CD4-positive, alpha-beta T cell treated with Interleukin-10 for 1 hour (primary cell): ENCODE results near the gene CAMTA1.
"Not testable (repeated sequence)": the region's sequence is repeated elsewhere in the genome, so short reads cannot be mapped to it uniquely, and the experiment has no call there.

Experiments
- DNase-seq: peaks from one replicate; pipeline ENCODE4 v3.0.0-alpha.2; 2020

CAMTA1 gene

GRCh38 chr1:7404046-7404742 is 618.9 kb downstream of the CAMTA1 start:
- no peak for DNase-seq

DNA sequence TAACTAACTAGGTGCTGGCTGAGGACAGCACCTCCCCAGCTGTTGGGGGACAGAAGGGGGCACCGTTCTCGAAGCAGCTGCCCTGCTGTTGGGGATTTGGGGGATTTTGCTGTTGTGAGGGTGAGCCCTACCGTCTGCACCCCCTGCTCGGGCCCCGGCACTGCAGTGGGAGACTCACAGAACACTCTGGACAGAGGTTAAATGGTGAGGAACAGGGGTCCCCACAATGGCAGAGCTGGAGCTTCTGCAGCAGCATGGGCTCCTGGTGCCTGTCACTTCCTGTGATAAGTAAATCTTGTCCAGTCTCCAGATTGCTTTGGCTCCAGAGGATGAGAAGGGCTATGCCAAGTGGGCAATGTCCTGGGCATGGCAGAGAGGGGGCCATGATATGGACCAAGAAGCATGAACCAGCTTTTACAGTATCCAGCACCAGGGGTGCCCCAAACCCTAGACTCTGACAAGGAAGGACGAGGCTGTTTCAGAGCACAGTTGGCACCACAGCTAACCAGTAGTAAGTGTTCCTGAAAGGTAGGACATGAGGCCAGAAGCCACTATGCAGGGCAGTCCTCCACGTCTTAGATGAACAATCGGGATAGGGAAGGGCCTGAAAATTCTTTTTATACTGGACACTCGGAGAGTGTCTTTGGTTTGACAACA is 620.7 kb downstream of the CAMTA1 start:
- no peak for DNase-seq

- no peak for DNase-seq
These were observed 621.6 kb downstream of the CAMTA1 start for GRCh38 chr1:7406641-7407543.

DNA sequence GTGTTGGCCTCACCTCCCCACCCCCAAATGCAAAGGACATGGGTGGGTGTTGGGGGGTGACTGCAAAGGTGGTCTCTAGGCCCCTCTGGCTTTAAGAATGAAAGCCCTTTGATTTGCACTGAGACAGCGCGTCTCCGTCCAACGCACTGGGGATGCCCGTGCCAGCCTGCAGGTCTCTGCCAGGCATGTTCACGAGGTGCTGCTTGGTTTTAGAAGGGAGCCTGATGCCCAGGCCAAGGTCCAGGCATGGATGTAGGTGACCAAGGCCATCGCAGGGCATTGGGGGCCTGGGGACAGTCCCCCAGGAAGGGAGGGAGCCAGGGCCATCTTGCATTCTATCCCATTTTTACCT is 622.3 kb downstream of the CAMTA1 start:
- no peak for DNase-seq

DNA sequence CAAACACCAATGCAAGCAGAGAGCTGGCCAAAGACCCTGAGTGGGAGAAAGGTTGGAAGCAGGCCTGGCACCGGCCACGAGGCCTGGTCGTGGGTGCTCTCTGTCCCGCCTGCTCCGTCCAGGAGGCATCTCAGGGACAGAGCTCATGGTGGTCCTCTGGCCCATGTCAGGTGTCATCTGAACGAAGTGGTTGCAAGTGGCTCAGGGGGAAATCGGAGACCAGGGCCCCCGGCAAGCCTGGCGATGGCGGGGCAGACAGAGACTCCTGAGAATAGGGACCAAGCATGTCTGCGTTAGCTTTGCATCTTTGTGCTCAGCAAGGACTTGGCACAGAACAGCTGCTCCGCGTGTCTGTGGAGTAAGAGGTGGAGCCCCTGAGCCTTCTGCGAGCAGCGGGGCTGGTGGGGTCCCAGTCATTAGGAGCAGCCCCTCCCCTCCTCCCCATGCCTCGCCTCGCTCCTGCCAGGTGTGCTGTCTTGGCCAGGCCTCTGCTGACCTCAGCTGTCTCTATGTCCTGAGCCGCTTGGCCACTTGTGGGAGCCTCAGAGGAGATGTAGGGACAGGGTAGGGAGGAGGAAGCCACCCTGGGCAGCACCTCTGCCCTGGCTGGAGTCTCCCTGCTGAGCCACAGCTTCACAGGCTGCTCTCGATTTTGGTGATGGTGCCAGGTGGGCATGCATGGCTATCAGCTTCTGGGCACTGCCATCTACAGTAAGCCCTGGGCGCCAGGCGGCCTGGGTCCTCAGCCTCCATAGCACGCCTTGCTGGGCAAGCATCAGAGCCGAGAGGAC is 622.9 kb downstream of the CAMTA1 start:
- DNase-seq, result no peak

- no peak for DNase-seq
These were observed 623.5 kb downstream of the CAMTA1 start for GRCh38 chr1:7408771-7409150.

GRCh38 chr1:7409278-7409677 is 624.0 kb downstream of the CAMTA1 start:
- DNase-seq, result no peak

DNA sequence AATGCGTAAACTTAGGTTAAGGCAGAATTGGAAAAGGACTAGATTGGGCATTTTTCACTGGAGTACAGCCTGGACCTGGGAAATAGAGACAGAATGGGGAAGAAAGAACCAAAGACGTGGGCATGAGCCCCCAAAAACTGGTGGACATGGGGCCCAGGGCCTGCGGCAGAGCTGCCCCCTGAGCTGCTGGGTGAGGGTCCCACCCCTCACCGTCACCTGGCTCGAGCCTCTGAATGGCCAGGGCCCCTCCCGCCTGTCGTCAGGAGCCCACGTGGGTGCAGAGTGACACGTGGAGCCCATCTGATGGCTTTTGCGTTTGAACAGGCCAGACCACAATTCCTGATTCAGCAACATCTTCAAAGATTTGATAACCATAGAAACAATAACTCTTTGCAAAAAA is 624.9 kb downstream of the CAMTA1 start:
- no peak for DNase-seq

DNA sequence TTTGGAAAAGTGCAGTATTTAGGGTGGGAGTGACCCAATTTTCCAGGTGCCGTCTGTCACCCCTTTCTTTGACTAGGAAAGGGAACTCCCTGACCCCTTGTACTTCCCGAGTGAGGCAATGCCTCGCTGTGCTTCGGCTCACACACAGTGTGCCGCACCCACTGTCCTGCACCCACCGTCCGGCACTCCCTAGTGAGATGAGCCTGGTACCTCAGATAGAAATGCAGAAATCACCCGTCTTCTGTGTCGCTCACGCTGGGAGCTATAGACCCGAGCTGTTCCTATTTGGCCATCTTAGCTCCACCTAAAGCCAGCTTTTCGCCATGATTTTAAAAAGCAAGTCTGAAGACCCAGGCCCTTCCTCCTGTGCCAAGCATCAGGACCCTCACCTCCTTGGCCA is 632.4 kb downstream of the CAMTA1 start:
- DNase-seq, result not testable (repeated sequence)

DNA sequence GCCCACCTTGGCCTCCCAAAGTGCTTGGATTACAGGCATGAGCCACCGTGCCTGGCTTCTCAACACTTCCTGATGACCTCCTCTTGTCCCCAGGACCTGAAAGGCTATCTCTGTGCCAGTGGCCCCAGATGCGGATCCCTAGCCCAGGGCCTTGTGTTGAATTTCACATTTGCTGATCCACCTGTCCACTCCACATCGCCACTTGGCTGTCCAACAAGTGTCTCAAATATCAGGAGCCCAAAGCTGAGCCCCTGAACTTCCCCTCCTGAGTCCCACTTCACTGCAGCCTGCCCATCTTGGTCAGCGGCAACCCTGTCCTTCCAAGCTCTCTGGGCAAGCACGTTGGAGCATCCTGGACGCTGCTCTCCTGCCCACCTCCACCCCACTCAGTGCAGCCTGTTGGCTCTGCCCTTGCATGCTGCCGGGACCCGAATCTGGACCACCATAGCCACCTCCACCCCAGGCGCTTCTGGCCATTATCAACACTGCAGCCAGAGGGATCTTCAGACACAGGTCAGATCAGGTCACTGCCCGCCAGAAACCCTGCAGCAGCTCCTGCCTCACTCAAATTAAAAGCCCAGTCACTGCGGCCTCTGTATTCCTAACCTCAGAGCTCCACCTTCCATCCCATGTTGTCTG is 633.3 kb downstream of the CAMTA1 start:
- no peak for DNase-seq

GRCh38 chr1:7420098-7420445 is 634.8 kb downstream of the CAMTA1 start:
- no peak for DNase-seq

GRCh38 chr1:7420470-7421100 is 635.3 kb downstream of the CAMTA1 start:
- DNase-seq, result no peak

GRCh38 chr1:7421471-7422075 is 636.3 kb downstream of the CAMTA1 start:
- DNase-seq, result no peak

GRCh38 chr1:7422081-7422480 is 636.8 kb downstream of the CAMTA1 start:
- DNase-seq, result no peak

DNA sequence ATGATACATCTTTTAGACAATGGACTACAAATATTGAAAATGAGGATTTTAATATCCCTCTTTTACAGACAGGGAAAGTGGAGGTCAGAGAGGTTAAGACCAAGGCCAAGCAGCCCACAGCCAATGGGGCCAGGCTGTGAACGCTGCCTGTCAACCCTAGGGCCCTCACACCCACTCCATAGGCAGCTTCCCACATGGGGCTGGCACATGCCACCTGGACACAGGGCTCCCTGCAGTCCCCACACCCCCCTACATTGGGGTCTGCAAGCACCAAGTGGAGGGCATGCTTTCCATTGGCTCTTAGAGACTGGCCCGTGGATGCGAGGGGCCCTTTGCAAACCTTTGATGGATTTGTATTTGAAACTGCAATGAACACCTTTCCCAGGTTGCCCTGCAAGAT is 637.3 kb downstream of the CAMTA1 start:
- no peak for DNase-seq

GRCh38 chr1:7422966-7423365 is 637.7 kb downstream of the CAMTA1 start:
- no peak for DNase-seq

GRCh38 chr1:7424352-7424890 is 639.2 kb downstream of the CAMTA1 start:
- DNase-seq, result no peak

DNA sequence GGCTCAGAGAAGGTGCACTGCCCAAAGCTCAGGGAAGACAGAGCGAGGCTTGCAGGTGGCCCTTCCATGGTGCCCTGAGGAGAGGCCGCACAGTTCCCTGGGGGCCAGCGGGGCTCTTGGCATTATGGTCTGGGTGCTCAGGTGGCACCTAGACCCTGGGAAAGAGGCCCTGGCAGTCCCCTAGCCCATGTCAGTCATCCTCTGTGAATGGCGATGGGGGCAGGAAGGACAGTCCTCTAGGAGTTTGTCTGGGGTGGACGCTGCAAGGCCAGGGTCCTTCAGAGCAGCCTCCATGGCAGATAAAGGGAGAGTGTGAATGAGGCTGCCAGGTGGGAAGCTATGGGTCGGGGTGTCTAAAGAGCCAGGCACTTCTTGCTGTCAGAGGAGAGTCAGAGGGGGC is 640.0 kb downstream of the CAMTA1 start:
- no peak for DNase-seq

DNA sequence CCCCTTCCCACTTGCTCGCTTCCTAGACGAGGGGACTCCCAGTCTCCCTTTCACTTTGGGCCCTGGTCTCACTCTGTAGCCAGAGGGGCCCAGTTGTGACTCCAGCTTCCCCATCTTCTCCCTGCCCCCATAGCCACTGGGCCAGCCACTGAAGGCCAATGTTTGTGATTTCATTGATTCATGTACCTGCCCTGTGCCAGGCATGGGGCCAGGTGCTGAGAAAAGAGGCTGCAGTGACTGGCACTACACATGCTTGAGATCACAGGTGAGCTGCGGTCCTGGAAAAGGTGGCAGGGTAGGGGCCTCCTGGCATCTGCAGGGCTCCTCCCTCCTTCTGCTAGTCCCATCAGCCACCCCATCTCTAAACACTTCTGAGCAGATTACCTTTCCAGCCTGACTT is 640.5 kb downstream of the CAMTA1 start:
- no peak for DNase-seq

- DNase-seq, result no peak
These were observed 641.7 kb downstream of the CAMTA1 start for GRCh38 chr1:7426780-7427604.
